Esophagus squamous epithelium (tissue), 4 donors: ENCODE results near the gene TMEM139.

Source experiments
- CTCF ChIP-seq, 6 experiments: fragments of 450-650 bp in 4 of 6; fragments of 200-600 bp in 2 of 6; sonication (generic) in 2 of 6; IDR thresholded peaks; one replicate each; pipeline ENCODE4 v1.5.1; 2016 to 2019; ENCODE audit warnings: antibody characterized with exemption in 6 of 6, mild to moderate bottlenecking in 4 of 6, moderate library complexity in 4 of 6
- POLR2A ChIP-seq, 4 donors: fragments of 450-650 bp; IDR thresholded peaks; one replicate each; pipeline ENCODE4 v1.6.1; 2017; ENCODE audit warnings: antibody characterized with exemption in 4 of 4, mild to moderate bottlenecking in 4 of 4, moderate library complexity in 3 of 4

DNA sequence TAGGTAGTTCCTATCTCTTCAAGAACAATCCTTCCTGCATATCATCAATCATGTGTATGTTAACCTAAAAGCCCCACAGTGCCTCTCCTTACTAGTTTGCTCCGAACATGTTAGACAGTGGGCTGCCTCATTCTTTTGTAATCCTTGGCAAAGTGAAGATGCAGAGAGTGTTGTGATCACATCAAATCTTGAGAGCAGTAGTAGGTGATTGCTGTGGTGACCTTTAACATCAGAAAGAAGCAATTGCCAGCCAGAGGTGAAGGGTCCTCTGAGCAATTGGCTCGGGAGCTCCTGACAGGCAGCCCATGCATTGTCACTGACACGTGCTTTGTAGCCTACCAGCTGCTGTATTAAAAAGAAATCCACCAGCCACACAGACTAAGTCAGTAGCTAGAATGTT, 41.1 kb upstream of the TMEM139 start:
- TF ChIP-seq POLR2A (IDR thresholded peaks at IDR 0.05) (no peak), CTCF (IDR thresholded peaks at IDR 0.05) (no peak)
